Kidney epithelial cell (primary cell): Measurements from ENCODE around the gene KRTAP9-6. TPM values are rescaled to one million over a fixed set of nuclear protein-coding genes. Genes with fewer than 3 reads are reported as not detected.

Experiments
- DNase-seq: peaks from one replicate; pipeline ENCODE4 v3.0.0-alpha.2; 2010; ENCODE audit warnings: low read depth
- H3K27me3 ChIP-seq: 2 replicates; pipeline ENCODE4 v1.6.0; 2011; ENCODE audit warnings: low read length; ENCODE audit not compliant: control insufficient read depth, insufficient read depth
- H3K36me3 ChIP-seq: 2 replicates; pipeline ENCODE4 v1.5.1; 2011; ENCODE audit warnings: low read length; ENCODE audit not compliant: control insufficient read depth, insufficient read depth
- H3K4me3 ChIP-seq: 2 replicates; pipeline ENCODE4 v1.5.1; 2011; ENCODE audit warnings: low read depth, mild to moderate bottlenecking, control low read depth, low read length
- CTCF ChIP-seq: IDR thresholded peaks from 2 replicates; pipeline ENCODE4 v1.5.1; 2011; ENCODE audit warnings: mild to moderate bottlenecking, moderate library complexity, low read length, control low read depth, inconsistent platforms; ENCODE audit not compliant: insufficient read depth, poor library complexity, severe bottlenecking
- total RNA-seq: library from RNA; depleted of rRNA; stranded (reverse); fragments of >200 nt; gene quantifications from 2 replicates; pipeline ENCODE4 v1.2.3, GENCODE V29; 2015

Gene KRTAP9-6
- total RNA-seq, 1 donor from 2014 or later, result not detected

- peak; percentile 43 for DNase-seq
- no peaks in the 10 kb centered on the region for H3K36me3 ChIP-seq
- no peak overlapping the region for H3K4me3 ChIP-seq
- H3K27me3 ChIP-seq, result no peaks in the 10 kb centered on the region
- no peak for TF ChIP-seq CTCF
Observed at GRCh38 chr17:41307647-41308046, 42.5 kb downstream of the KRTAP9-6 start.

GRCh38 chr17:41308251-41308917 is 43.2 kb downstream of the KRTAP9-6 start:
- no peak for TF ChIP-seq CTCF
- Histone ChIP-seq H3K27me3 (no peaks in the 10 kb centered on the region), H3K36me3 (no peaks in the 10 kb centered on the region), H3K4me3 (no peak overlapping the region)
- no peak for DNase-seq

GRCh38 chr17:41308918-41309359 is 43.8 kb downstream of the KRTAP9-6 start, which contains the start of gene KRTAP16-1:
Gene KRTAP16-1 (minus strand): TSS chr17:41309309. CDS start chr17:41309253, 56 bp downstream.
- no peaks in the 10 kb centered on the region for H3K36me3 ChIP-seq
- TF ChIP-seq CTCF, result no peak
- no peaks in the 10 kb centered on the region for H3K27me3 ChIP-seq
- no peak for DNase-seq
- H3K4me3 ChIP-seq, result no peak within 1 kb of the TSS

- no peaks in the 10 kb centered on the region for H3K36me3 ChIP-seq
- H3K4me3 ChIP-seq, result no peak overlapping the region
- no peak for TF ChIP-seq CTCF
- peaks cover 6% of the 10 kb centered on the region for H3K27me3 ChIP-seq
- no peak for DNase-seq
Observed at GRCh38 chr17:41311111-41311510, 45.9 kb downstream of the KRTAP9-6 start.

GRCh38 chr17:41315204-41315794 is 50.1 kb downstream of the KRTAP9-6 start, which contains the start of gene KRTAP17-1:
Gene KRTAP17-1 (minus strand): TSS chr17:41315710. CDS start chr17:41315650, 60 bp downstream.
- no peak for DNase-seq
- no peak for TF ChIP-seq CTCF
- no peaks in the 10 kb centered on the region for H3K36me3 ChIP-seq
- no peak within 1 kb of the TSS for H3K4me3 ChIP-seq
- peaks cover 6% of the 10 kb centered on the region for H3K27me3 ChIP-seq

Other genes with a start within 250 kb of the KRTAP9-6 start
- not detected in 2 replicates for gene KRTAP1-5, start 238.2 kb upstream of the KRTAP9-6 start, total RNA-seq
- not detected in 2 replicates for gene KRTAP1-4, start 235.2 kb upstream of the KRTAP9-6 start, total RNA-seq
- not detected in 2 replicates for gene KRTAP1-3, start 230.5 kb upstream of the KRTAP9-6 start, total RNA-seq
- not detected in 2 replicates for gene KRTAP1-1, start 223.9 kb upstream of the KRTAP9-6 start, total RNA-seq
- gene KRTAP2-1, start 218.1 kb upstream of the KRTAP9-6 start, total RNA-seq, result not detected in 2 replicates
- not detected in 2 replicates for gene KRTAP2-2, start 210.1 kb upstream of the KRTAP9-6 start, total RNA-seq
- gene KRTAP2-3, start 205.3 kb upstream of the KRTAP9-6 start, total RNA-seq, result 4.3 and 5.2 TPM in 2 replicates
- not detected in 2 replicates for gene KRTAP2-4, start 199.5 kb upstream of the KRTAP9-6 start, total RNA-seq
- gene KRTAP4-7, start 181.2 kb upstream of the KRTAP9-6 start, total RNA-seq, result not detected in 2 replicates
- gene KRTAP4-8, start 167.2 kb upstream of the KRTAP9-6 start, total RNA-seq, result not detected in 2 replicates
- gene KRTAP4-16, start 163.2 kb upstream of the KRTAP9-6 start, total RNA-seq, result not detected in 2 replicates
- gene KRTAP4-9, start 160.0 kb upstream of the KRTAP9-6 start, total RNA-seq, result not detected in 2 replicates
- not detected in 2 replicates for gene KRTAP4-11, start 147.0 kb upstream of the KRTAP9-6 start, total RNA-seq
- gene KRTAP4-12, start 141.2 kb upstream of the KRTAP9-6 start, total RNA-seq, result not detected in 2 replicates
- not detected in 2 replicates for gene KRTAP4-6, start 124.8 kb upstream of the KRTAP9-6 start, total RNA-seq
- gene KRTAP4-5, start 115.6 kb upstream of the KRTAP9-6 start, total RNA-seq, result not detected in 2 replicates
- gene KRTAP4-4, start 104.6 kb upstream of the KRTAP9-6 start, total RNA-seq, result not detected in 2 replicates
- gene KRTAP4-3, start 97.2 kb upstream of the KRTAP9-6 start, total RNA-seq, result not detected in 2 replicates
- not detected in 2 replicates for gene KRTAP4-2, start 87.2 kb upstream of the KRTAP9-6 start, total RNA-seq
- gene KRTAP4-1, start 80.5 kb upstream of the KRTAP9-6 start, total RNA-seq, result not detected in 2 replicates
- gene KRTAP9-1, start 75.5 kb upstream of the KRTAP9-6 start, total RNA-seq, result not detected in 2 replicates
- gene KRTAP9-2, start 38.7 kb upstream of the KRTAP9-6 start, total RNA-seq, result not detected in 2 replicates
- gene KRTAP9-3, start 32.9 kb upstream of the KRTAP9-6 start, total RNA-seq, result not detected in 2 replicates
- gene KRTAP9-8, start 27.4 kb upstream of the KRTAP9-6 start, total RNA-seq, result not detected in 2 replicates
- not detected in 2 replicates for gene KRTAP9-4, start 15.7 kb upstream of the KRTAP9-6 start, total RNA-seq
- not detected in 2 replicates for gene KRTAP9-9, start 10.0 kb upstream of the KRTAP9-6 start, total RNA-seq
- gene KRTAP9-7, start 10.3 kb downstream of the KRTAP9-6 start, total RNA-seq, result not detected in 2 replicates
- gene KRTAP29-1, start 37.5 kb downstream of the KRTAP9-6 start, total RNA-seq, result not detected in 2 replicates
- gene KRTAP16-1, start 43.9 kb downstream of the KRTAP9-6 start, total RNA-seq, result not detected in 2 replicates
- gene KRTAP17-1, start 50.3 kb downstream of the KRTAP9-6 start, total RNA-seq, result not detected in 2 replicates
- not detected in 2 replicates for gene KRT33A, start 85.5 kb downstream of the KRTAP9-6 start, total RNA-seq
- gene KRT33B, start 104.4 kb downstream of the KRTAP9-6 start, total RNA-seq, result 0.17 TPM in 1 of 2 replicates, not detected in the other
- 2.5 and 5.5 TPM in 2 replicates for gene KRT34, start 116.9 kb downstream of the KRTAP9-6 start, total RNA-seq
- gene KRT31, start 132.2 kb downstream of the KRTAP9-6 start, total RNA-seq, result not detected in 2 replicates
- not detected in 2 replicates for gene KRT37, start 159.2 kb downstream of the KRTAP9-6 start, total RNA-seq
- not detected in 2 replicates for gene KRT38, start 175.6 kb downstream of the KRTAP9-6 start, total RNA-seq
- not detected in 2 replicates for gene KRT32, start 202.0 kb downstream of the KRTAP9-6 start, total RNA-seq
- not detected in 2 replicates for gene KRT35, start 215.8 kb downstream of the KRTAP9-6 start, total RNA-seq
- gene KRT36, start 224.5 kb downstream of the KRTAP9-6 start, total RNA-seq, result not detected in 2 replicates
- 0.96 TPM in 1 of 2 replicates, not detected in the other for gene KRT13, start 240.2 kb downstream of the KRTAP9-6 start, total RNA-seq